Measurements from ENCODE around the gene MARCHF5. TPM values are rescaled to one million over a fixed set of nuclear protein-coding genes. Genes with fewer than 3 reads are reported as not detected.
A peak's percentile ranks its signal among the peaks of the same experiment; 100 is the strongest.
"Not testable (repeated sequence)": the region's sequence is repeated elsewhere in the genome, so short reads cannot be mapped to it uniquely, and the experiment has no call there.

MARCHF5 gene
- total RNA-seq, 1 experiment from 2014 or later, result 66.2 TPM

- CTCF ChIA-PET, result no interaction called here
- no peak for ATAC-seq
Measured at GRCh38 chr10:92342796-92343195, 51.8 kb downstream of the MARCHF5 start.

GRCh38 chr10:92345575-92345974 lies 54.6 kb downstream of the MARCHF5 start:
- H3K27me3 ChIP-seq (ENCODE audit: control insufficient read depth, insufficient read depth, low read length); intact Hi-C loops (cut with micrococcal nuclease; ENCODE audit: unreplicated experiment); CTCF ChIA-PET; H3K9me3 ChIP-seq (ENCODE audit: control insufficient read depth, insufficient read depth, low read depth, low read length); H3K36me3 ChIP-seq (ENCODE audit: control insufficient read depth, insufficient read depth, low read length); H3K4me1 ChIP-seq (ENCODE audit: control insufficient read depth, insufficient read depth, low read length); H3K27ac ChIP-seq (ENCODE audit: low read length); POLR2A ChIA-PET; BruUV-seq (replicated peaks); DNase-seq (ENCODE audit: low read depth, low spot score); H3K4me3 ChIP-seq (ENCODE audit: low read depth in 2 of 2, low read length in 2 of 2); ATAC-seq; in situ Hi-C loops (cut with HindIII; ENCODE audit: low pct_unique_long_range_greater_than_20kb, low sequenced_read_pairs): not testable (repeated sequence)

More at GRCh38 chr10:92342796-92343195, 51.8 kb downstream of the MARCHF5 start:
- no peaks in the 10 kb centered on the region for H3K27me3 ChIP-seq (ENCODE audit: control insufficient read depth, insufficient read depth, low read length)
- TF ChIP-seq CTCF (IDR thresholded peaks at IDR 0.05) (no peak), POLR2AphosphoS5 (IDR thresholded peaks at IDR 0.05; ENCODE audit: low read depth, low read length) (no peak), REST (IDR thresholded peaks at IDR 0.05; ENCODE audit: insufficient read depth in 1 of 2, low read depth in 2 of 2, low read length in 1 of 2) (no peak), TCF7L2 (IDR thresholded peaks at IDR 0.05; ENCODE audit: low read depth, low read length) (no peak), SIN3A (IDR thresholded peaks at IDR 0.05; ENCODE audit: borderline replicate concordance, insufficient read depth, low read depth, low read length) (no peak)
- no peak overlapping the region for H3K27ac ChIP-seq (ENCODE audit: low read length)
- in situ Hi-C loops (cut with HindIII; ENCODE audit: low pct_unique_long_range_greater_than_20kb, low sequenced_read_pairs), result no loop called here
- DNase-seq (ENCODE audit: low read depth, low spot score), result no peak
- H3K36me3 ChIP-seq (ENCODE audit: control insufficient read depth, insufficient read depth, low read length), result peaks cover 6% of the 10 kb centered on the region; the same call in 1 of the 2 replicates
- H3K4me1 ChIP-seq (ENCODE audit: control insufficient read depth, insufficient read depth, low read length), result no peaks in the 10 kb centered on the region
- TSS peak; percentile 32 for BruUV-seq (replicated peaks)
- no peak overlapping the region for H3K4me3 ChIP-seq (ENCODE audit: low read depth in 2 of 2, low read length in 2 of 2)
- POLR2A ChIA-PET, result no interaction called here
- no peaks in the 10 kb centered on the region for H3K9me3 ChIP-seq (ENCODE audit: control insufficient read depth, insufficient read depth, low read depth, low read length)
- intact Hi-C loops (cut with micrococcal nuclease; ENCODE audit: unreplicated experiment), result no loop called here

- POLR2A ChIA-PET; H3K4me3 ChIP-seq (ENCODE audit: low read depth in 2 of 2, low read length in 2 of 2); H3K9me3 ChIP-seq (ENCODE audit: control insufficient read depth, insufficient read depth, low read depth, low read length); intact Hi-C loops (cut with micrococcal nuclease; ENCODE audit: unreplicated experiment); H3K27me3 ChIP-seq (ENCODE audit: control insufficient read depth, insufficient read depth, low read length); DNase-seq (ENCODE audit: low read depth, low spot score); in situ Hi-C loops (cut with HindIII; ENCODE audit: low pct_unique_long_range_greater_than_20kb, low sequenced_read_pairs); H3K27ac ChIP-seq (ENCODE audit: low read length); CTCF ChIA-PET; ATAC-seq; H3K4me1 ChIP-seq (ENCODE audit: control insufficient read depth, insufficient read depth, low read length); BruUV-seq (replicated peaks): not testable (repeated sequence)
- H3K36me3 ChIP-seq (ENCODE audit: control insufficient read depth, insufficient read depth, low read length), result peaks cover 12% of the 10 kb centered on the region
Measured at GRCh38 chr10:92347035-92347676, 56.2 kb downstream of the MARCHF5 start.
